Osteocyte (in vitro differentiated cells): ENCODE measurements around the gene SUCLG2. TPM values are rescaled to one million over a fixed set of nuclear protein-coding genes. Genes with fewer than 3 reads are reported as not detected.

Experiments used
- DNase-seq: peaks from one replicate; pipeline ENCODE4 v3.0.0; 2021; ENCODE audit warnings: mixed read lengths; ENCODE audit not compliant: unreplicated experiment; ENCODE audit errors: extremely low spot score
- H3K27ac Mint-ChIP-seq: one replicate; pipeline ENCODE4 v1.8.0; 2021; ENCODE audit warnings: mild to moderate bottlenecking, mixed read lengths; ENCODE audit not compliant: unreplicated experiment
- H3K27me3 Mint-ChIP-seq: one replicate; pipeline ENCODE4 v1.8.0; 2021; ENCODE audit warnings: mixed read lengths; ENCODE audit not compliant: unreplicated experiment
- H3K36me3 Mint-ChIP-seq: one replicate; pipeline ENCODE4 v1.8.0; 2021; ENCODE audit warnings: mixed read lengths; ENCODE audit not compliant: unreplicated experiment
- H3K4me1 Mint-ChIP-seq: one replicate; pipeline ENCODE4 v1.8.0; 2021; ENCODE audit warnings: mixed read lengths; ENCODE audit not compliant: unreplicated experiment
- H3K4me3 Mint-ChIP-seq: one replicate; pipeline ENCODE4 v1.8.0; 2021; ENCODE audit warnings: mild to moderate bottlenecking, moderate library complexity, mixed read lengths; ENCODE audit not compliant: unreplicated experiment
- H3K9me3 Mint-ChIP-seq: one replicate; pipeline ENCODE4 v1.8.0; 2021; ENCODE audit warnings: mixed read lengths; ENCODE audit not compliant: unreplicated experiment
- total RNA-seq: library from RNA; stranded (reverse); gene quantifications from 2 replicates; pipeline ENCODE4 v1.2.1, GENCODE V29; 2021
- TF ChIP-seq, protein P1 (sequence below): fragments of 200-600 bp; sonication (generic); IDR thresholded peaks from 2 replicates; pipeline ENCODE4 v1.5.0; 2021; ENCODE audit warnings: antibody characterized with exemption, mild to moderate bottlenecking, moderate library complexity

Gene SUCLG2
- total RNA-seq, 1 donor from 2014 or later: 32.1 TPM

- TF ChIP-seq, protein P1, sequence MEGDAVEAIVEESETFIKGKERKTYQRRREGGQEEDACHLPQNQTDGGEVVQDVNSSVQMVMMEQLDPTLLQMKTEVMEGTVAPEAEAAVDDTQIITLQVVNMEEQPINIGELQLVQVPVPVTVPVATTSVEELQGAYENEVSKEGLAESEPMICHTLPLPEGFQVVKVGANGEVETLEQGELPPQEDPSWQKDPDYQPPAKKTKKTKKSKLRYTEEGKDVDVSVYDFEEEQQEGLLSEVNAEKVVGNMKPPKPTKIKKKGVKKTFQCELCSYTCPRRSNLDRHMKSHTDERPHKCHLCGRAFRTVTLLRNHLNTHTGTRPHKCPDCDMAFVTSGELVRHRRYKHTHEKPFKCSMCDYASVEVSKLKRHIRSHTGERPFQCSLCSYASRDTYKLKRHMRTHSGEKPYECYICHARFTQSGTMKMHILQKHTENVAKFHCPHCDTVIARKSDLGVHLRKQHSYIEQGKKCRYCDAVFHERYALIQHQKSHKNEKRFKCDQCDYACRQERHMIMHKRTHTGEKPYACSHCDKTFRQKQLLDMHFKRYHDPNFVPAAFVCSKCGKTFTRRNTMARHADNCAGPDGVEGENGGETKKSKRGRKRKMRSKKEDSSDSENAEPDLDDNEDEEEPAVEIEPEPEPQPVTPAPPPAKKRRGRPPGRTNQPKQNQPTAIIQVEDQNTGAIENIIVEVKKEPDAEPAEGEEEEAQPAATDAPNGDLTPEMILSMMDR: no peak
- H3K4me1 Mint-ChIP-seq: peaks cover 12% of the 10 kb centered on the region
- H3K36me3 Mint-ChIP-seq: peaks cover 6% of the 10 kb centered on the region
- no peaks in the 10 kb centered on the region for H3K27me3 Mint-ChIP-seq
- H3K9me3 Mint-ChIP-seq: no peaks in the 10 kb centered on the region
- DNase-seq: no peak
- H3K4me3 Mint-ChIP-seq: no peak overlapping the region
- H3K27ac Mint-ChIP-seq: no peak overlapping the region
Observed at GRCh38 chr3:67641451-67641850, 13.0 kb downstream of the SUCLG2 start.

DNA sequence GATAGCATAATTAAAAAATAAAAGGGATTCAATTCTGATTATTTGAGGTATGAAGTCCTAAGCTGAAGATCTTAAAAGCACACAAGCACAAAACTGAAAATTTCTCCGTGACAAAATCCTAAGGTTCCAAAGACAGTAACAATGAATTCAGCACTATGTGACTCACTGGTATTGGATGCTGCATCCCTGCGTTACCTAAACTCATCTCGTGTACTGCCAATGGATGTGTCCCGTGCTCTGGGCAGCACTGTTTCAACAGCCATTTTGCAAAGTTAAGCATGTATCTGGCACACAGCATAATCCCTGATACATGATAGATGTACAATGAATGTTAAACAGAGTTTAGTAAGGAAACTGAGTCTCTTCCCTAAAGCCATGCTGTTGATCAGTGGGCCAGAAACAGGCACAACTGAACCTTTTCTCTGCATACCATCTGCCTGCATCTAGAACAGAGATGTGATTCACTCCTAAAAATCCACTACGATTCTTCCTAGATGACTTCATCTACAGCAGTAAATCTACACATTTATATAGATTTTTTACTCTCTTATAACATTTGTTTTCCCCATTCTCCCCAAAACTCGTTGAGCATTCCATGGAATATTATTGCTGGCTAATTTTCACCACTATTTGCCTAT is 14.3 kb downstream of the SUCLG2 start:
- H3K4me1 Mint-ChIP-seq: peaks cover 22% of the 10 kb centered on the region
- no peak overlapping the region for H3K4me3 Mint-ChIP-seq
- H3K27ac Mint-ChIP-seq: no peak overlapping the region
- DNase-seq: no peak
- no peaks in the 10 kb centered on the region for H3K27me3 Mint-ChIP-seq
- peaks cover 1% of the 10 kb centered on the region for H3K36me3 Mint-ChIP-seq
- H3K9me3 Mint-ChIP-seq: no peaks in the 10 kb centered on the region
- TF ChIP-seq, protein P1: no peak

DNA sequence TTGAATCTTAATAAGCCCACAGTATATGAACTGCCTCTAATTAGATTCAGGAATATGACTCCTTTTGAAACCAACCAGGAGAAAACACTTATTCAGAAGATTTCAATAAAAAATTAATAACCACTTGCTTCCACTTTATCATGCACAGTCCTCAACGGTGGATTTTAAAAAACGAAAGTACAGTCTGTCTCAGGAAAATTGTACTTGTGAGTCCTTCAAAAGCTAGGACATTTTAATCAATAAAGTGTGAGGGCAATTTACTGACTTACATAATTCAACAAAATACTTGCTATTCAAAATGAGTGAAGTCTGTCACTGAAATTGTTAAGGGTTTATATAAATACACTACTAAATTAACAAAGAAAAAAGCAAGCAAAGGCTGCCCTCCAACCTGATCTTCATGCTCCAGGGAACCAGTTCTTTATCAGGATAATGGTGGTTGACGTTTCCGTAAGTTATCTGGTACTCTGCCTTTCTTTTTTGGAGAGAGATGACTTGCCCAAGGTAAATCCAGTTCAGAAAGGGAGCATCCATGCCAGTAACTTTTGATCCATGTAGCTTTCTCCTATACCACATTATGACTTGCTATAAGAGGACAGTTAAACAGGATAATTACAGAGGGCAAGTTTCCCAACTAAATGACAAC is 17.0 kb downstream of the SUCLG2 start:
- no peak overlapping the region for H3K4me3 Mint-ChIP-seq
- peaks cover 29% of the 10 kb centered on the region for H3K4me1 Mint-ChIP-seq

DNA sequence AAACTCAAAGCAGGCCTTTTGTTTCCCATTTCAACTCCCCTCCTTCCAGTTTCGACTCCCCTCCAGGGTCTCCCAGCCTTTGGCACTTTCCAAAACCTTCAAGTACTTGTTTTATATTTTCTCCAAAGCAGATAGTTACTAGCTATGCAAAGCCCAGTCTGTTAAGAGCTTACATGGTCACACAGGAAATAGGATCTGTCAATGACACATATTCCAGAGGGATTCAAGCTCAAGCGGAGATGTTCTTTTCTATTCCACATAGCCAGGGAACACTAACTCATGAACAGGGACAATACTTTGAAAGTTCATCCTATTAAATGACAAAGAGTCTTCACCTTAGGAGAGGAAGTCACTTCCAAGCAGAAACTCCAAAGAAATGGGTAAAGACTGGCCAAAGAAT is 18.6 kb downstream of the SUCLG2 start:
- Mint-ChIP-seq H3K36me3 (no peaks in the 10 kb centered on the region), H3K4me1 (peaks cover 27% of the 10 kb centered on the region), H3K4me3 (no peak overlapping the region), H3K27me3 (no peaks in the 10 kb centered on the region), H3K27ac (peak overlapping the region; percentile 82), H3K9me3 (no peaks in the 10 kb centered on the region)
- TF ChIP-seq, protein P1: no peak
- no peak for DNase-seq

More for the DNA sequence above, 17.0 kb downstream of the SUCLG2 start:
- TF ChIP-seq, protein P1: no peak
- H3K36me3 Mint-ChIP-seq: no peaks in the 10 kb centered on the region
- H3K9me3 Mint-ChIP-seq: no peaks in the 10 kb centered on the region
- no peak for DNase-seq
- H3K27me3 Mint-ChIP-seq: no peaks in the 10 kb centered on the region
- H3K27ac Mint-ChIP-seq: peak overlapping the region; percentile 7

DNA sequence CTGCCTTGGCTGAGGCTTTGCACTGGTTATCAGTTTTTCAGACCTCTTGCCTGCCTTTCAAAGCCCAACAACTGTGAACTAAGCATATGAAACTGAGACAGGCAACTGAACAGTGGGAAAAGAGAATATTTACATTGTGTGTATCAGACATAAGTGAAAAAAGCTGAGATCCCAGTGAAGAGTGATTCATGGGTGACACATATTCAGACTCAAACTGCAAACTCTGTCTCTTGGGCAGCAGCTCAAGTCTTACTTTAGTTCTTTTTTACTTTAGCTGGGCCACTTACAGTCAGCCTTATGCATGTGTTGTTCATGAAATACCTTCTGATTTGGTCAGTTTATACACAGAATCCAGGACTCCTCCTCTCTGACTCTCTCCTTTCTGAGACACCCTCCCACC is 19.2 kb downstream of the SUCLG2 start:
- no peak for DNase-seq
- H3K9me3 Mint-ChIP-seq: no peaks in the 10 kb centered on the region
- TF ChIP-seq, protein P1: no peak
- no peaks in the 10 kb centered on the region for H3K27me3 Mint-ChIP-seq
- no peak overlapping the region for H3K4me3 Mint-ChIP-seq
- H3K27ac Mint-ChIP-seq: peak overlapping the region; percentile 82
- H3K4me1 Mint-ChIP-seq: peaks cover 22% of the 10 kb centered on the region
- H3K36me3 Mint-ChIP-seq: no peaks in the 10 kb centered on the region
